HS-27A (cell line): ENCODE results near the gene NME3.
A peak's percentile ranks its signal among the peaks of the same experiment; 100 is the strongest.
"Not testable (repeated sequence)": the region's sequence is repeated elsewhere in the genome, so short reads cannot be mapped to it uniquely, and the experiment has no call there.

ENCODE experiments used
- DNase-seq: peaks from one replicate; pipeline ENCODE4 v3.0.0-alpha.2; 2012; ENCODE audit warnings: low read depth, missing footprints

NME3 gene

GRCh38 chr16:1747934-1748333, 23.4 kb downstream of the NME3 start:
- no peak for DNase-seq

- no peak for DNase-seq
These were observed 24.6 kb downstream of the NME3 start for GRCh38 chr16:1746693-1747195.

- DNase-seq, result peak; percentile 53
These were observed 25.2 kb downstream of the NME3 start for GRCh38 chr16:1745900-1746692.

GRCh38 chr16:1745181-1745899, 26.0 kb downstream of the NME3 start:
- DNase-seq, result peak; percentile 29

GRCh38 chr16:1744338-1744840, 27.0 kb downstream of the NME3 start:
- no peak for DNase-seq

GRCh38 chr16:1743376-1744337, 27.7 kb downstream of the NME3 start:
- no peak for DNase-seq

GRCh38 chr16:1741553-1742165, 29.7 kb downstream of the NME3 start:
- no peak for DNase-seq

- DNase-seq, result no peak
These were observed 30.4 kb downstream of the NME3 start for GRCh38 chr16:1740781-1741490.

- no peak for DNase-seq
These were observed 31.1 kb downstream of the NME3 start for GRCh38 chr16:1740234-1740633.

- no peak for DNase-seq
These were observed 36.5 kb downstream of the NME3 start for GRCh38 chr16:1734816-1735215.

- no peak for DNase-seq
These were observed 37.2 kb downstream of the NME3 start for GRCh38 chr16:1734123-1734522.

- not testable (repeated sequence) for DNase-seq
These were observed 38.8 kb downstream of the NME3 start for GRCh38 chr16:1732551-1732987.

- DNase-seq, result no peak
These were observed 39.3 kb downstream of the NME3 start for GRCh38 chr16:1732071-1732470.

GRCh38 chr16:1731603-1732002, 39.7 kb downstream of the NME3 start:
- DNase-seq, result no peak

GRCh38 chr16:1731073-1731472, 40.3 kb downstream of the NME3 start:
- no peak for DNase-seq

- no peak for DNase-seq
These were observed 41.9 kb downstream of the NME3 start for GRCh38 chr16:1729445-1729844.

- no peak for DNase-seq
These were observed 42.3 kb downstream of the NME3 start for GRCh38 chr16:1729026-1729425.

- no peak for DNase-seq
These were observed 43.4 kb downstream of the NME3 start for GRCh38 chr16:1727651-1728624.
